Keratinocyte (primary cell): Measurements from ENCODE around the gene JPT2.

ENCODE experiments used
- EZH2 ChIP-seq: IDR thresholded peaks from one replicate; pipeline ENCODE4 v1.6.1; 2012; ENCODE audit warnings: inconsistent platforms, mild to moderate bottlenecking, low read length, moderate library complexity
- TF ChIP-seq, protein P1 (sequence below), 3 experiments: IDR thresholded peaks in 1 of 3; conservative IDR thresholded peaks in 1 of 3; optimal IDR thresholded peaks in 1 of 3; 2 replicates in 2 of 3; 3 replicates in 1 of 3; pipeline versions ENCODE3 to v1.5.1; 2011; ENCODE audit warnings: low read length in 3 of 3, mild to moderate bottlenecking in 3 of 3, moderate library complexity in 2 of 3, control low read depth in 1 of 3, inconsistent platforms in 1 of 3; ENCODE audit not compliant: insufficient read depth in 2 of 3; ENCODE audit errors: extremely low read depth in 1 of 3

DNA sequence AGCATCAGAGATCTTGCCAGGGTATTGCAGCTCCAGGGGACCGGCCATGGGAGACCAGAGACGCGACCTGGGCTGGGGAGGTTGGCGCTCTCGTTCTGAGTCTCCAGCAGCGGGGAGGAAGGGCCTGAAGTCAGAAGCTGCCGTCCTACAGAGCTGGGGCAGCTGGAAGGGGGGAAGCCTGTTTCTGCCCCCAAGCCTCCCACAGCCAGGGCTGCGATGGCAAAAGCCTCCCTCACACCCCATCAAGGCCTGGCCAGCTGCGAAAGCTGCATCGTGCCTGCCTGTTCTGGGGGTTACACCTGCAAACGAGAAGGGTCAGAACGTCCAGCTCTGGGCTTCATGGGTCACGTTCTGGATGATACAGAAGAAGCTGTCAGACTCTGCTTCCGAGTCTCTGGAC, 54.0 kb downstream of the JPT2 start:
- TF ChIP-seq, protein P1, sequence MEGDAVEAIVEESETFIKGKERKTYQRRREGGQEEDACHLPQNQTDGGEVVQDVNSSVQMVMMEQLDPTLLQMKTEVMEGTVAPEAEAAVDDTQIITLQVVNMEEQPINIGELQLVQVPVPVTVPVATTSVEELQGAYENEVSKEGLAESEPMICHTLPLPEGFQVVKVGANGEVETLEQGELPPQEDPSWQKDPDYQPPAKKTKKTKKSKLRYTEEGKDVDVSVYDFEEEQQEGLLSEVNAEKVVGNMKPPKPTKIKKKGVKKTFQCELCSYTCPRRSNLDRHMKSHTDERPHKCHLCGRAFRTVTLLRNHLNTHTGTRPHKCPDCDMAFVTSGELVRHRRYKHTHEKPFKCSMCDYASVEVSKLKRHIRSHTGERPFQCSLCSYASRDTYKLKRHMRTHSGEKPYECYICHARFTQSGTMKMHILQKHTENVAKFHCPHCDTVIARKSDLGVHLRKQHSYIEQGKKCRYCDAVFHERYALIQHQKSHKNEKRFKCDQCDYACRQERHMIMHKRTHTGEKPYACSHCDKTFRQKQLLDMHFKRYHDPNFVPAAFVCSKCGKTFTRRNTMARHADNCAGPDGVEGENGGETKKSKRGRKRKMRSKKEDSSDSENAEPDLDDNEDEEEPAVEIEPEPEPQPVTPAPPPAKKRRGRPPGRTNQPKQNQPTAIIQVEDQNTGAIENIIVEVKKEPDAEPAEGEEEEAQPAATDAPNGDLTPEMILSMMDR (optimal IDR thresholded peaks at IDR 0.05 in 1 of 3, IDR thresholded peaks at IDR 0.05 in 1 of 3, conservative IDR thresholded peaks at IDR 0.05 in 1 of 3; ENCODE audit: extremely low read depth in 1 of 3, insufficient read depth in 2 of 3, low read length in 3 of 3), result no peak
- TF ChIP-seq EZH2, result no peak
